HCT116 (cell line): ENCODE results near the gene ERAP2. TPM values are rescaled to one million over a fixed set of nuclear protein-coding genes. Genes with fewer than 3 reads are reported as not detected.

Source experiments
- ATAC-seq: fragments of 200-7000 bp; cut with Tn5 transposase; 2 replicates; pipeline ENCODE4 v1.9.1; 2020; ENCODE audit warnings: mild to moderate bottlenecking, moderate library complexity
- BruUV-seq: library from RNA; stranded (reverse); fragments of 400-500 nt; replicated peaks from 2 replicates; lab custom pipeline; 2021; lab: Mats Ljungman, UMichigan
- CTCF ChIA-PET: fragments of 300-600 bp; sonication (Branson Sonifier 250); formaldehyde crosslinking; loops from one replicate; lab custom pipeline; 2021; ENCODE audit warnings: antibody characterized with exemption; lab: Charles Lee
- POLR2A ChIA-PET: fragments of 300-600, 350-600 bp; sonication (Branson Sonifier 250); formaldehyde crosslinking; loops from one replicate; lab custom pipeline; 2021; ENCODE audit warnings: antibody characterized with exemption; lab: Charles Lee
- RAD21 ChIA-PET, 2 experiments: fragments of 300-600 bp; sonication (Branson Sonifier 250); formaldehyde crosslinking; loops; one replicate each; lab custom pipeline; 2023; ENCODE audit warnings: low total read pairs in 2 of 2; ENCODE audit not compliant: uncharacterized antibody in 2 of 2, unreplicated experiment in 2 of 2, low non-redundant PET in 1 of 2; lab: Charles Lee
- DNase-seq: peaks from one replicate; pipeline ENCODE4 v3.0.0-alpha.2; 2010; ENCODE audit warnings: low read depth, low spot score
- H2AFZ ChIP-seq: fragments of 200-600 bp; shearing (Covaris generic), sonication (generic); 2 replicates; pipeline ENCODE4 v1.6.1; 2017; ENCODE audit warnings: low read depth, mixed run types, mixed read lengths, antibody characterized with exemption, low read length; ENCODE audit not compliant: poor library complexity, severe bottlenecking
- H3K27ac ChIP-seq: 2 replicates; pipeline ENCODE4 v1.5.1; 2012; ENCODE audit warnings: low read depth, low read length
- H3K27me3 ChIP-seq: fragments of 200-600 bp; sonication (generic); 2 replicates; pipeline ENCODE4 v1.6.1; 2016; ENCODE audit warnings: mixed run types, low read length, mixed read lengths; ENCODE audit not compliant: insufficient read depth
- H3K36me3 ChIP-seq, 2 experiments: fragments of 200-500 bp in 1 of 2; fragments of 200-600 bp in 1 of 2; sonication (Bioruptor generic) in 1 of 2; sonication (generic) in 1 of 2; 2 replicates each; pipeline versions ENCODE4 v1.5.1 to v1.6.1; 2014 to 2016; ENCODE audit warnings: low read length in 2 of 2, inconsistent platforms in 1 of 2, mixed read lengths in 1 of 2, mixed run types in 1 of 2; ENCODE audit not compliant: insufficient read depth in 2 of 2, control insufficient read depth in 1 of 2
- H3K4me1 ChIP-seq, 2 experiments: fragments of 200-600 bp in 1 of 2; sonication (generic) in 1 of 2; 2 replicates each; pipeline versions ENCODE4 v1.5.1 to v1.6.1; 2012 to 2017; ENCODE audit warnings: low read length in 2 of 2, inconsistent platforms in 1 of 2, mild to moderate bottlenecking in 1 of 2, mixed read lengths in 1 of 2, mixed run types in 1 of 2, moderate library complexity in 1 of 2; ENCODE audit not compliant: insufficient read depth in 2 of 2, control insufficient read depth in 1 of 2
- H3K4me2 ChIP-seq: fragments of 200-600 bp; sonication (generic); 2 replicates; pipeline ENCODE4 v1.6.1; 2017; ENCODE audit warnings: mixed run types, low read length, mixed read lengths
- H3K4me3 ChIP-seq, 2 experiments: fragments of 200-600 bp in 1 of 2; sonication (generic) in 1 of 2; replicated peaks in 1 of 2; 2 replicates each; pipeline ENCODE4 v1.5.1; 2011 to 2016; ENCODE audit warnings: low read length in 2 of 2, control low read depth in 1 of 2, low read depth in 1 of 2, mild to moderate bottlenecking in 1 of 2, mixed read lengths in 1 of 2, mixed run types in 1 of 2
- H3K79me2 ChIP-seq: fragments of 200-600 bp; sonication (generic); 2 replicates; pipeline ENCODE4 v1.6.1; 2017; ENCODE audit warnings: mild to moderate bottlenecking, mixed run types, low read length, moderate library complexity, mixed read lengths; ENCODE audit not compliant: insufficient read depth
- H3K9ac ChIP-seq: fragments of 200-600 bp; sonication (generic); 2 replicates; pipeline ENCODE4 v1.6.1; 2016; ENCODE audit warnings: low read length, mixed read lengths
- H3K9me2 ChIP-seq: fragments of 200-600 bp; sonication (generic), shearing (Covaris generic); 2 replicates; pipeline ENCODE4 v1.6.1; 2017; ENCODE audit warnings: mixed run types, mild to moderate bottlenecking, moderate library complexity; ENCODE audit not compliant: insufficient read depth
- H3K9me3 ChIP-seq, 2 experiments: fragments of 200-500 bp in 1 of 2; fragments of 200-600 bp in 1 of 2; sonication (Bioruptor generic) in 1 of 2; sonication (generic) in 1 of 2; 2 replicates each; pipeline ENCODE4 v1.6.1; 2014 to 2017; ENCODE audit warnings: low read length in 2 of 2, mixed read lengths in 2 of 2, inconsistent platforms in 1 of 2, low read depth in 1 of 2, mild to moderate bottlenecking in 1 of 2, mixed run types in 1 of 2, moderate library complexity in 1 of 2; ENCODE audit not compliant: control insufficient read depth in 1 of 2, insufficient read depth in 1 of 2
- H4K20me1 ChIP-seq: fragments of 200-600 bp; sonication (generic), shearing (Covaris generic); 2 replicates; pipeline ENCODE4 v1.6.1; 2017; ENCODE audit warnings: mixed run types, mild to moderate bottlenecking, moderate library complexity; ENCODE audit not compliant: insufficient read depth
- CBX3 ChIP-seq: IDR thresholded peaks from 2 replicates; pipeline ENCODE4 v1.6.1; 2012; ENCODE audit warnings: low read depth
- EZH2 ChIP-seq: fragments of 200-600 bp; sonication (generic); IDR thresholded peaks from 2 replicates; pipeline ENCODE4 v1.6.1; 2017; ENCODE audit warnings: antibody characterized with exemption, mixed run types
- EZH2phosphoT487 ChIP-seq: fragments of 200-600 bp; IDR thresholded peaks from 2 replicates; pipeline ENCODE4 v1.6.1; 2018; ENCODE audit warnings: antibody characterized with exemption, borderline replicate concordance
- FOSL1 ChIP-seq: IDR thresholded peaks from 2 replicates; pipeline ENCODE4 v1.6.1; 2012; ENCODE audit warnings: low read depth
- POLR2A ChIP-seq: IDR thresholded peaks from 2 replicates; pipeline ENCODE4 v1.7.0; 2011; ENCODE audit warnings: borderline replicate concordance; ENCODE audit not compliant: insufficient read depth, insufficient read length; ENCODE audit errors: extremely low read depth
- POLR2AphosphoS5 ChIP-seq: IDR thresholded peaks from 2 replicates; pipeline ENCODE4 v1.6.1; 2011; ENCODE audit warnings: mild to moderate bottlenecking, low read depth, low read length, moderate library complexity
- REST ChIP-seq: IDR thresholded peaks from 2 replicates; pipeline ENCODE4 v1.6.1; 2012; ENCODE audit warnings: low read depth
- SIN3A ChIP-seq: IDR thresholded peaks from 2 replicates; pipeline ENCODE4 v1.6.1; 2012; ENCODE audit warnings: low read depth
- SP1 ChIP-seq: IDR thresholded peaks from 2 replicates; pipeline ENCODE4 v1.6.1; 2012; ENCODE audit warnings: low read depth
- SRF ChIP-seq: IDR thresholded peaks from 2 replicates; pipeline ENCODE4 v1.6.1; 2012; ENCODE audit warnings: low read depth
- ZBTB33 ChIP-seq: IDR thresholded peaks from 2 replicates; pipeline ENCODE4 v1.6.1; 2011; ENCODE audit warnings: mild to moderate bottlenecking, low read length, moderate library complexity; ENCODE audit not compliant: insufficient replicate concordance; ENCODE audit errors: extremely low read depth
- ZNF274 ChIP-seq: fragments of 200-500 bp; sonication (Bioruptor generic); IDR thresholded peaks from 2 replicates; pipeline ENCODE4 v1.6.1; 2014; ENCODE audit warnings: mild to moderate bottlenecking, low read depth, low read length, inconsistent platforms
- intact Hi-C: fragments of 100-400 bp; cut with micrococcal nuclease; formaldehyde crosslinking; loops from 2 replicates; pipeline ENCODE4 v1.10.0; 2022
- total RNA-seq: library from RNA; stranded (reverse); gene quantifications from one replicate; pipeline ENCODE4 v1.2.1, GENCODE V29; 2021; ENCODE audit not compliant: unreplicated experiment

ERAP2 gene
- total RNA-seq, 1 experiment from 2014 or later, result 2.2 TPM

GRCh38 chr5:96932026-96932425, 55.7 kb downstream of the ERAP2 start:
- RAD21 ChIA-PET, result no interaction called here
- no TSS peak for BruUV-seq
- H3K27ac ChIP-seq, result no peak overlapping the region
- POLR2A ChIA-PET, result interaction anchor here (0.5 kb wide), 1 partner anchor 151 kb away, joined by 4 read pairs; no protein-coding TSS in a partner anchor
- CTCF ChIA-PET, result no interaction called here
- no peak overlapping the region for H2AFZ ChIP-seq
- no peak overlapping the region for H3K9ac ChIP-seq
- no peaks in the 10 kb centered on the region for H3K36me3 ChIP-seq
- H3K4me2 ChIP-seq, result no peak overlapping the region
- DNase-seq, result no peak
- H4K20me1 ChIP-seq, result no peaks in the 10 kb centered on the region
- peaks cover 10 to 29% of the 10 kb centered on the region in 2 experiments; a peak in 3 of 4 replicates for H3K4me1 ChIP-seq
- no peaks in the 10 kb centered on the region for H3K27me3 ChIP-seq
- TF ChIP-seq EZH2phosphoT487 (no peak), SRF (no peak), FOSL1 (no peak), SP1 (no peak), ZBTB33 (no peak), CBX3 (no peak), POLR2AphosphoS5 (no peak), EZH2 (no peak), ZNF274 (no peak), REST (no peak), SIN3A (no peak), POLR2A (no peak)
- H3K4me3 ChIP-seq, result no peak overlapping the region
- H3K9me3 ChIP-seq, result no peaks in the 10 kb centered on the region
- no peaks in the 10 kb centered on the region for H3K9me2 ChIP-seq
- no peak for ATAC-seq
- intact Hi-C loops, result loop anchor here (10.0 kb wide), 1 partner anchor 127 kb away; the partner anchor contains the start of gene ERAP1
- H3K79me2 ChIP-seq, result peaks cover 5% of the 10 kb centered on the region
